A549 (cell line): ENCODE data around the gene ARHGEF19. TPM values are rescaled to one million over a fixed set of nuclear protein-coding genes. Genes with fewer than 3 reads are reported as not detected.
A peak's percentile ranks its signal among the peaks of the same experiment; 100 is the strongest.

Experiments
- ATAC-seq, 2 experiments: fragments of 200-7000 bp in 1 of 2; fragments of >200 bp in 1 of 2; cut with Nextera tagmentation in 1 of 2; cut with Tn5 transposase in 1 of 2; 3 replicates each; pipeline versions ENCODE4 v1.8.0 to v1.9.1; 2018 to 2020; ENCODE audit warnings: mild to moderate bottlenecking in 1 of 2, moderate library complexity in 1 of 2
- CTCF ChIA-PET: fragments of 300-600 bp; sonication (Branson Sonifier 250); formaldehyde crosslinking; extraction: SDS; loops from one replicate; lab custom pipeline; 2021; ENCODE audit warnings: antibody characterized with exemption, inconsistent platforms; lab: Yijun Ruan, JAX
- POLR2A ChIA-PET: fragments of 350-600 bp; formaldehyde crosslinking; extraction: SDS; loops from one replicate; lab custom pipeline; 2021; ENCODE audit warnings: antibody characterized with exemption, inconsistent platforms; lab: Yijun Ruan, JAX
- DNase-seq, 2 experiments: peaks; one replicate each; pipeline versions ENCODE4 v3.0.0 to v3.0.0-alpha.2; 2011 to 2016; ENCODE audit warnings: low read depth in 1 of 2, low spot score in 1 of 2
- FAIRE-seq: peaks from 2 replicates; lab custom pipeline; 2011; peaks lifted over from hg19 to GRCh38; lab: Jason Lieb, UNC
- H3K27ac ChIP-seq, 2 experiments: fragments of >200 bp; sonication (Bioruptor Twin); formaldehyde crosslinking; 3 replicates each; pipeline ENCODE4 v1.5.1; 2016 to 2017
- H3K4me1 ChIP-seq: fragments of >200 bp; sonication (Bioruptor Twin); formaldehyde crosslinking; 3 replicates; pipeline ENCODE4 v1.6.1; 2016
- H3K4me2 ChIP-seq: fragments of >200 bp; sonication (Bioruptor Twin); formaldehyde crosslinking; 3 replicates; pipeline ENCODE4 v1.6.1; 2016
- H3K4me3 ChIP-seq: fragments of >200 bp; sonication (Bioruptor Twin); formaldehyde crosslinking; 3 replicates; pipeline ENCODE4 v1.5.1; 2016
- H3K9me3 ChIP-seq: fragments of >200 bp; sonication (Bioruptor Twin); formaldehyde crosslinking; 3 replicates; pipeline ENCODE4 v1.6.1; 2016
- BHLHE40 ChIP-seq: IDR thresholded peaks from 2 replicates; pipeline ENCODE4 v1.6.1; 2012; ENCODE audit warnings: low read depth, low read length, inconsistent platforms
- CBX2 ChIP-seq: fragments of 200-600 bp; sonication (generic); IDR thresholded peaks from 2 replicates; pipeline ENCODE4 v1.6.1; 2016; ENCODE audit warnings: low read depth, mild to moderate bottlenecking, borderline replicate concordance
- CBX8 ChIP-seq: fragments of 200-600 bp; sonication (generic); IDR thresholded peaks from 2 replicates; pipeline ENCODE4 v1.6.1; 2016
- CEBPB ChIP-seq, 2 experiments: fragments of >200 bp in 1 of 2; sonication (Bioruptor Twin) in 1 of 2; formaldehyde crosslinking in 1 of 2; IDR thresholded peaks; 2 replicates each; pipeline ENCODE4 v1.6.1; 2012 to 2016
- E2F6 ChIP-seq: IDR thresholded peaks from 2 replicates; pipeline ENCODE4 v1.6.1; 2012; ENCODE audit warnings: low read depth, borderline replicate concordance
- EHF ChIP-seq: fragments of 250-450 bp; sonication (Bioruptor Pico); IDR thresholded peaks from 2 replicates; pipeline ENCODE4 v1.5.0; 2020; ENCODE audit warnings: mild to moderate bottlenecking
- EHMT2 ChIP-seq: fragments of 200-600 bp; sonication (generic); IDR thresholded peaks from 2 replicates; pipeline ENCODE4 v1.6.1; 2016; ENCODE audit warnings: antibody characterized with exemption, low read depth, mild to moderate bottlenecking, moderate library complexity
- FOSL2 ChIP-seq, 2 experiments: fragments of 450-650 bp in 1 of 2; fragments of >200 bp in 1 of 2; sonication (Bioruptor Twin) in 1 of 2; formaldehyde crosslinking; IDR thresholded peaks; 2 replicates each; pipeline versions ENCODE4 v1.5.0 to v1.6.1; 2016 to 2020; ENCODE audit warnings: mild to moderate bottlenecking in 1 of 2, moderate library complexity in 1 of 2
- FOXS1 ChIP-seq: fragments of 250-450 bp; sonication (Bioruptor Pico); IDR thresholded peaks from 2 replicates; pipeline ENCODE4 v1.5.0; 2020; ENCODE audit warnings: mild to moderate bottlenecking, moderate library complexity
- HDAC2 ChIP-seq: fragments of 200-600 bp; sonication (generic); IDR thresholded peaks from 2 replicates; pipeline ENCODE4 v1.6.1; 2016
- HMGXB4 ChIP-seq: fragments of 250-450 bp; sonication (Bioruptor Pico); IDR thresholded peaks from 2 replicates; pipeline ENCODE4 v1.5.0; 2021; ENCODE audit warnings: mild to moderate bottlenecking, moderate library complexity, borderline replicate concordance
- HOXB13 ChIP-seq: fragments of 250-450 bp; sonication (Bioruptor Pico); IDR thresholded peaks from 2 replicates; pipeline ENCODE4 v1.5.0; 2020; ENCODE audit warnings: low read depth, mild to moderate bottlenecking, moderate library complexity
- HOXB5 ChIP-seq: fragments of 250-450 bp; sonication (Bioruptor Pico); IDR thresholded peaks from 2 replicates; pipeline ENCODE4 v1.5.0; 2020; ENCODE audit warnings: mild to moderate bottlenecking, moderate library complexity
- MAFK ChIP-seq: fragments of 450-650 bp; IDR thresholded peaks from 2 replicates; pipeline ENCODE4 v1.6.1; 2014; ENCODE audit not compliant: partially characterized antibody
- NFE2L2 ChIP-seq: fragments of 150-350 bp; conservative IDR thresholded peaks from 2 replicates; pipeline ENCODE4 v1.6.1; 2014; ENCODE audit warnings: low read length
- NPAS2 ChIP-seq: fragments of 250-450 bp; sonication (Bioruptor Pico); IDR thresholded peaks from 2 replicates; pipeline ENCODE4 v1.8.0; 2022; ENCODE audit warnings: mild to moderate bottlenecking, moderate library complexity, borderline replicate concordance
- NR3C1 ChIP-seq: fragments of >200 bp; sonication (Bioruptor Twin); formaldehyde crosslinking; IDR thresholded peaks from 3 replicates; pipeline ENCODE4 v1.6.1; 2017
- POLR2A ChIP-seq: IDR thresholded peaks from 2 replicates; pipeline ENCODE4 v1.6.1; 2012; ENCODE audit warnings: mild to moderate bottlenecking, low read length
- RAD21 ChIP-seq, 2 experiments: fragments of >200 bp in 1 of 2; sonication (Bioruptor Twin) in 1 of 2; formaldehyde crosslinking in 1 of 2; IDR thresholded peaks in 1 of 2; conservative IDR thresholded peaks in 1 of 2; 2 replicates in 1 of 2; 3 replicates in 1 of 2; pipeline ENCODE4 v1.6.1; 2012 to 2018; ENCODE audit warnings: inconsistent platforms in 1 of 2
- RARB ChIP-seq: fragments of 250-450 bp; sonication (Bioruptor Pico); IDR thresholded peaks from 2 replicates; pipeline ENCODE4 v1.8.0; 2021; ENCODE audit warnings: mild to moderate bottlenecking, moderate library complexity
- RFX5 ChIP-seq: fragments of 450-650 bp; IDR thresholded peaks from 2 replicates; pipeline ENCODE4 v1.7.1; 2014; ENCODE audit warnings: antibody characterized with exemption, mild to moderate bottlenecking, moderate library complexity
- SMC3 ChIP-seq: fragments of >200 bp; sonication (Bioruptor Twin); formaldehyde crosslinking; IDR thresholded peaks from 3 replicates; pipeline ENCODE4 v1.6.1; 2018; ENCODE audit warnings: inconsistent platforms
- TFCP2L1 ChIP-seq: fragments of 250-450 bp; sonication (Bioruptor Pico); IDR thresholded peaks from 2 replicates; pipeline ENCODE4 v1.5.0; 2021; ENCODE audit warnings: mild to moderate bottlenecking
- ZFP36 ChIP-seq: fragments of 450-650 bp; IDR thresholded peaks from 2 replicates; pipeline ENCODE4 v1.6.1; 2014; ENCODE audit warnings: borderline replicate concordance; ENCODE audit not compliant: partially characterized antibody
- ZNF302 ChIP-seq: fragments of 250-450 bp; sonication (Bioruptor Pico); IDR thresholded peaks from 2 replicates; pipeline ENCODE4 v1.9.0; 2021; ENCODE audit warnings: inconsistent platforms, mild to moderate bottlenecking, moderate library complexity
- WGBS: methylation state at CpG from one replicate; pipeline ENCODE4 v1.1.6; 2017; ENCODE audit errors: missing lambda C conversion rate; 5-methylcytosine and 5-hydroxymethylcytosine counted together
- polyA plus RNA-seq, 4 experiments: library from polyadenylated mRNA; depleted of rRNA in 3 of 4; stranded (reverse); fragments of >200 nt; fragmentation: RNase III in 1 of 4; extraction: RNeasy Plus Mini Kit Qiagen cat#74134 plus additional on column Dnase treatment in 1 of 4; gene quantifications; 2 replicates in 3 of 4; 3 replicates in 1 of 4; pipeline ENCODE4 v1.2.3, GENCODE V29; 2011 to 2017
- TF ChIP-seq, protein P1 (sequence below): fragments of 150-350 bp; IDR thresholded peaks from 2 replicates; pipeline ENCODE4 v1.6.1; 2014; ENCODE audit warnings: low read depth, mild to moderate bottlenecking, low read length
- TF ChIP-seq, protein P2 (sequence below): fragments of 250-450 bp; sonication (Bioruptor Pico); IDR thresholded peaks from 2 replicates; pipeline ENCODE4 v1.5.0; 2020; ENCODE audit warnings: low read depth, mild to moderate bottlenecking, moderate library complexity
- TF ChIP-seq, protein P3 (sequence below): fragments of >200 bp; sonication (Bioruptor Twin); formaldehyde crosslinking; IDR thresholded peaks from 2 replicates; pipeline ENCODE4 v1.6.1; 2016

The ARHGEF19 gene
- polyA plus RNA-seq, 2 of the 4 experiments (the other 2 are of a cell fraction), result 6.1 to 9.2 TPM

- no peak for TF ChIP-seq CBX2
- TF ChIP-seq FOXS1, result no peak
- peak; percentile 99 for TF ChIP-seq SMC3
- TF ChIP-seq EHF (CRISPR knock-in tag), result no peak
- TF ChIP-seq, protein P1, sequence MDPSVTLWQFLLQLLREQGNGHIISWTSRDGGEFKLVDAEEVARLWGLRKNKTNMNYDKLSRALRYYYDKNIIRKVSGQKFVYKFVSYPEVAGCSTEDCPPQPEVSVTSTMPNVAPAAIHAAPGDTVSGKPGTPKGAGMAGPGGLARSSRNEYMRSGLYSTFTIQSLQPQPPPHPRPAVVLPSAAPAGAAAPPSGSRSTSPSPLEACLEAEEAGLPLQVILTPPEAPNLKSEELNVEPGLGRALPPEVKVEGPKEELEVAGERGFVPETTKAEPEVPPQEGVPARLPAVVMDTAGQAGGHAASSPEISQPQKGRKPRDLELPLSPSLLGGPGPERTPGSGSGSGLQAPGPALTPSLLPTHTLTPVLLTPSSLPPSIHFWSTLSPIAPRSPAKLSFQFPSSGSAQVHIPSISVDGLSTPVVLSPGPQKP, result no peak
- peak; percentile 99 for TF ChIP-seq RAD21 (conservative IDR thresholded peaks at IDR 0.05 in 1 of 2, IDR thresholded peaks at IDR 0.05 in 1 of 2)
- no peak for TF ChIP-seq RFX5
- TF ChIP-seq HDAC2, result no peak
- TF ChIP-seq BHLHE40, result no peak
- no peak for TF ChIP-seq NPAS2
- no peak for TF ChIP-seq HOXB5 (CRISPR knock-in tag)
- TF ChIP-seq NFE2L2, result no peak
- TF ChIP-seq MAFK, result no peak
- TF ChIP-seq HOXB13 (CRISPR knock-in tag), result no peak
- no peak for TF ChIP-seq HMGXB4 (CRISPR knock-in tag)
- TF ChIP-seq CBX8, result no peak
- TF ChIP-seq CEBPB (IDR thresholded peaks at IDR 0.05), result no peak
- TF ChIP-seq, protein P2, sequence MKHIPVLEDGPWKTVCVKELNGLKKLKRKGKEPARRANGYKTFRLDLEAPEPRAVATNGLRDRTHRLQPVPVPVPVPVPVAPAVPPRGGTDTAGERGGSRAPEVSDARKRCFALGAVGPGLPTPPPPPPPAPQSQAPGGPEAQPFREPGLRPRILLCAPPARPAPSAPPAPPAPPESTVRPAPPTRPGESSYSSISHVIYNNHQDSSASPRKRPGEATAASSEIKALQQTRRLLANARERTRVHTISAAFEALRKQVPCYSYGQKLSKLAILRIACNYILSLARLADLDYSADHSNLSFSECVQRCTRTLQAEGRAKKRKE (CRISPR knock-in tag), result no peak
- TF ChIP-seq FOSL2 (IDR thresholded peaks at IDR 0.05), result no peak
- peak; percentile 26; the same call in 1 of the 2 replicates for TF ChIP-seq FOSL2 (CRISPR knock-in tag; IDR thresholded peaks at IDR 0.05)
- TF ChIP-seq ZNF302, result no peak
- no peak for TF ChIP-seq POLR2A
- no peak for TF ChIP-seq E2F6
Measured at GRCh38 chr1:16187748-16188401, 24.6 kb downstream of the ARHGEF19 start (continued).

DNA sequence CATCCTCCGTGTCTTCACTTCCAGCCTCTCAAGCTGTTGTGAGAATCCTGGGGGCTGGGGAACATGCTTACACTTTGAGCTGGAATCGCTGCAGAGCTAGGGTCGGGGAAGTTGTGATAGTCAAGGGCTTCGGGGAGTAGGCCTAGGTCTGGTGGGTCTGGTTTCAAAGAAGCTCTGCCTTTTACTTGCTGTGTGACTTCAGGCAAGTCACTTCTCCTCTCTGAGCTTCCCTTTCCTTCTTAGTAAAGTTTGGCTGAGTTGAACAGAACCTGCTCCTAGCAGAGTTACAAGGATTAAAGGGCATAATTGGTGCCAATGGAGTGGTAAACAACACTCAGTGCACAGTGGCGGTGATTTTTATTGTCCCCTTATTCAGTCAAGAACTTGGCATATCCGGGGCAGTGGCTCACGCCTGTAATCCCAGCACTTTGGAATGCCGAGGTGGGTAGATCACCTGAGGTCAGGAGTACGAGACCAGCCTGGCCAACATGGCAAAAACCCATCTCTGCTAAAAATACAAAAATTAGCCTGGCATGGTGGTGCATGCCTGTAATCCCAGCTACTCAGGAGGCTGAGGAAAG lies 25.7 kb downstream of the ARHGEF19 start:
- ChIA-PET CTCF (interaction anchor here (0.6 to 14.7 kb wide), 21 partner anchors 11 to 120 kb away, joined by 3 to 318 read pairs (median 5); partner anchors contain the start of genes EPHA2 and FAM131C), POLR2A (no interaction called here)
- H3K27ac ChIP-seq, result peak overlapping the region; percentile 93 to 95
- peaks cover 79% of the 10 kb centered on the region for H3K4me1 ChIP-seq
- no peaks in the 10 kb centered on the region for H3K9me3 ChIP-seq
- no peak overlapping the region for H3K4me3 ChIP-seq
- DNase-seq, result no peak
- WGBS, result 83% methylated on average over 7 of the region's 9 CpGs
- H3K4me2 ChIP-seq, result no peak overlapping the region
- FAIRE-seq, result no peak
- ATAC-seq, result no peak
- TF ChIP-seq TFCP2L1 (CRISPR knock-in tag) (no peak), ZFP36 (peak; percentile 40), POLR2A (no peak), RARB (CRISPR knock-in tag) (no peak), NR3C1 (no peak), NFE2L2 (no peak), EHMT2 (no peak)
- TF ChIP-seq, protein P3, sequence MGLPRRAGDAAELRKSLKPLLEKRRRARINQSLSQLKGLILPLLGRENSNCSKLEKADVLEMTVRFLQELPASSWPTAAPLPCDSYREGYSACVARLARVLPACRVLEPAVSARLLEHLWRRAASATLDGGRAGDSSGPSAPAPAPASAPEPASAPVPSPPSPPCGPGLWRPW, result no peak
- TF ChIP-seq, all 56 proteins: peak for 1
